Superior temporal gyrus (tissue), 1 donor: ENCODE data around the gene CALHM4.

ENCODE experiments used
- DNase-seq: peaks from one replicate; pipeline ENCODE4 v3.0.0-alpha.2; 2016; ENCODE audit errors: extremely low spot score

Gene CALHM4

DNA sequence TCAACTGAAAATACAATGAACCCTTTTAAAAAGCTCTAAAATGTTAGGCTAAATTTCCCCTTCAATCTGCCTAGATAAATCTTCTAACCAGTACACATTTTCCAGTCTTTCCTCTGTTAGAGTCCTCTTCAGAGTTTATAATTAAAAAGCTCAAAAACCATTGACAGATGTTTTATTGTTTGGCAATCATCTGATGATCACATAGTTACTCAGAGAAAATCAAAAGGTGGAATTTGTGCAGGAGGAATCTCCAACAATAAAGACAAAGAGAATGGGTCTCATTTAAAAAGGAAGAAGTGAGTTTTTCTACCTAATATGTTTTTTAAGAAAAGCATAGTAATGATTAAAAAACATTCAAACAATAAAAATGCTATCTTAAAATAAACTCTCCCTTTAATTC lies 11.1 kb upstream of the CALHM4 start:
- DNase-seq = no peak

DNA sequence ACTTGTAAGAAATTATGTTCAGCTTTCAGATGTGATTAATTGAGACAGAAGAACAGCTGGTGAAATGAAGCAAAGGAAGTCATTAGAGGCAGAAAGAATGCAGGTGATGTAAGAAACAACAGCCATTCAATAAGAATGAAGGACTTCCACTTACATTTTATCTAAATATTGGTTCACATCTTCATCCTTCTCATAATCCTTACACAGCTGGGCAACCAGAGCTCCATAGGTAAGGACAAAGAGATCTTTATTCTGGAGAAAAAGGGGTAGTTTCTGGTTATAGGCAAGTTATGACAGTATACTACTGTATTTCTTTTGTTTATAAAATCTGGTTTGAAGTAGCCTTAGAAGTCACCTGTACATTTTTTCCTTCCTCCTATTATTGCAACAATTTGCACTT lies 10.4 kb upstream of the CALHM4 start:
- no peak for DNase-seq

DNA sequence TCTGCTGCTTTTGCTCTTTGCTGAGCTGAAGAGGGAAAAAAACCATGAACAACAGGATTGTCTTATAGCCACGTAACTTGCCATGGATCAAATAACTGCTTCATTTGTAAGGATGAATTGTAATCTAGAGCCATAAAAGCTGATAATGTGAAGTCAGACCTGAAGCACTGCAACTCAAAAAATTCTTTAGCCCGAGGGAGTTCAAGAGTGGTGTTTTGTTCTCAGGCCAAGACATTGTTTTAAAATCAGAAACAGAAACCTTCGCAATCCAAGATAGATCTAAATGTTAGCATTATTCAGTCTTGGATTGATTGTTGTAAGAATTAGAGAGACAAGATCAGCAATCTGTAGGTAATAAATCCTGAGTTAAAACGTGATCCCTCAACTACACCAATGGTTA lies 7.9 kb upstream of the CALHM4 start, which contains the start of gene TRAPPC3L:
Gene TRAPPC3L, minus strand, starts transcription at position 34 of the 400 bp plus-strand sequence. CDS start 170 bp downstream, outside the sequence.
- no peak for DNase-seq

DNA sequence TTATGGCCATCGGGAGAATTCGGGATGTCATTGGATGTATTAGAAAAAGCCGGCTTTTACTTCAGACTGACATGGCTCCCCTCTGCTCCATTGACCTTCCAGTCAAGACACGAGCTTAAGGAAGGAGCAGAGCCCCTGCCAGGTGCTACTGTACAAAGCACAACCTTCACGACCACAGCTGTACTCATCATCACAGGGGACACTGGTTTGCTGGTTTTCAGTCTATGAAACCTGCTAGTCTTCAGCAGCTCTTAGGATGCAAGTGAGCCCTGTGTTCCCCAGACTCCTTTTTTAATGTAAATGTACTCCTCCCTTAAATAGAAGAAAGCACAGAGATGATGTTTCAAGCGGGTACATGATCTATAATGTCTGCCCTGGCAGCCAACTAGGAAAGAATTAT lies 6.2 kb upstream of the CALHM4 start:
- DNase-seq = no peak

DNA sequence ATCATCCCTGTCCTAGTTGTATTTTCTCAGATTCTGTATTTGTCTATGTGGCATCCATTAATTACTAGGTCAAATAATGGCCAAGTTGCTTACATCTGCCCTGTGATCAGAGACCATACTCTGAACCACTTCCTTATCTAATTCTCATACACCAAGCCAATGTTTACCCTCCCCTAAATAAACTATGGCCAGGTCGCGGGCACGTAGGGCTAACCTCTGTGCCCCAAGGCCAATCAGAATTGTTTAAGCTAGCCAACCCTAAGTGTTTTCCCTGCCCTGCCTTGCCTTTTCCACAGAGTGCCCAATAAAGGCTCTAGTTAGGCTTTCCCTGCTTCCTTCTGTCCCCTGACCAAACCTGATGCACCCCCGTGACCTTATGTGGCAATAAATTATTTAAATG lies 2.8 kb upstream of the CALHM4 start:
- no peak for DNase-seq

DNA sequence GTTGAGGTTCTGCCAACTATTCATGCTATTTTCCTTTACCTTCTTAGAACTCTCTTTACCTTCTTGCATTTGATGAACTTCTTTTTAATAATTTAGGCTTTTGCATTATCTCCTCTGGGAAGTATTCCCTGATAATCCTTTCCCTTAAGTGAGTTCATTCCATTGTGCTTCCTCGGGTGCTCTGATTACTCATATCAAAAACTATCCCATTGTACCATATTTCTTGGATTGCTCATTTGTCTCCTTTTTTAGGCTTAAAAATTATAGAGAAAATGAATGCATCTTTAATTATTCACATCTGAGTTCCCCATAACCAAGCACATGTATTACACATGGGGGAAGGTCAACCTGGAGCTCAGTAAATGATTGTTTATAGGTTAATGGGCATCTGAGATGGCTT lies 2.5 kb downstream of the CALHM4 start:
- DNase-seq = no peak

DNA sequence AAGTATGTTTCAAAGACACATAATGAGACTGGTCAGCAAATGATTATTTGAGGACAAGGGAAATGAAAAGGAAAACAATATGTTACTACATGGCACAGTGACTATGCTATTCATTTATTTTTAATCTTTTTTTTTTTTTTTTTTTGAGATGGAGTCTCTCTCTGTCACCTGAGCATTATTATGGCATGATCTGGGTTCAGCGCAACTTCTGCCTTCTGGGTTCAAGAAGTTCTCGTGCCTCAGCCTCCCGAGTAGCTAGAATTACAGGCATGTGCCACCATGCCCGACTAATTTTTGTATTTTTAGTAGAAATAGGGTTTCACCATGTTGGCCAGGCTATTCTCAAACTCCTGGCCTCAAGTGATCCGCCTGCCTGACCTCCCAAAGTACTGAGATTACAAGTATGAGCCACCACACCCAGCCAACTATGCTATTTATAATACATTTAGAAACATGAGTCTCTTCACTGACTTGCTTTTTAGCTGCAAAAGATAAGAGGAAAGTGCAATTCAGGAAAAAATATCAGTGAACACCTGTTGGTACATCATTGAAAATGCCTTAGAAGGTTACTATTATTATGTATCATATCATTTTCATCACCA lies 3.4 kb downstream of the CALHM4 start:
- no peak for DNase-seq

DNA sequence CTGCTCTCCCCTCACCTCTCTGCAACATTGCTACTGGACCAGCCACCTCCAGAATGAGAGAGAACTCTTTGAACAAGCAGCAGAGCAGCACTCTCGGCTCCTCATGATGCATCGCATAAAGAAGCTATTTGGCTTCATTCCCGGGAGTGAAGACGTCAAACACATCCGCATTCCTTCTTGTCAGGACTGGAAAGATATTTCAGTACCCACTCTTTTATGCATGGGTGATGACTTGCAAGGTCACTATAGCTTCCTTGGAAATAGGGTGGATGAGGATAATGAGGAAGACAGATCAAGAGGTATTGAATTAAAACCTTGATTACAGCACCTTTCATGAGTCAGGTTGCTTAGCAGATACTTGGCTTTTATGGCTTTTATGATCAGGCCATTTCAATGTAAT lies 4.3 kb downstream of the CALHM4 start:
- DNase-seq = no peak

DNA sequence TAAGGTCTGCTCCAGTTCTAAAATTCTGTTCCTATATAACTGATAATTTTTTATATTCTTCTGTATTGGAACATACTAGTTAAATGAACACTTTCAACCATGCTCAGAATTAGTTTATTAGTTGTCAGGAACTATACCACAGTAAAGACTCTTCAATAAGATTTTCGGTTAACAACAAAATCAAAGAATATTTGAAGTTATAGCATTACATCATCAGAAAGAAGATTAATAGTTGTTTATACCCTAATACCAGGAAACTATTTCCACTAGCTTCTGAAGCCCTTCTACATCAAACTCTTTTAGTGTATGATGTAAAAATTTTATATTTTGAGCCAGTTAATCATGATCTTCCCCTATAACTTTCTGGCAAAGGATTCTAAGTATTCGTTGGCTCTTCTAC lies 6.6 kb downstream of the CALHM4 start:
- DNase-seq = no peak

DNA sequence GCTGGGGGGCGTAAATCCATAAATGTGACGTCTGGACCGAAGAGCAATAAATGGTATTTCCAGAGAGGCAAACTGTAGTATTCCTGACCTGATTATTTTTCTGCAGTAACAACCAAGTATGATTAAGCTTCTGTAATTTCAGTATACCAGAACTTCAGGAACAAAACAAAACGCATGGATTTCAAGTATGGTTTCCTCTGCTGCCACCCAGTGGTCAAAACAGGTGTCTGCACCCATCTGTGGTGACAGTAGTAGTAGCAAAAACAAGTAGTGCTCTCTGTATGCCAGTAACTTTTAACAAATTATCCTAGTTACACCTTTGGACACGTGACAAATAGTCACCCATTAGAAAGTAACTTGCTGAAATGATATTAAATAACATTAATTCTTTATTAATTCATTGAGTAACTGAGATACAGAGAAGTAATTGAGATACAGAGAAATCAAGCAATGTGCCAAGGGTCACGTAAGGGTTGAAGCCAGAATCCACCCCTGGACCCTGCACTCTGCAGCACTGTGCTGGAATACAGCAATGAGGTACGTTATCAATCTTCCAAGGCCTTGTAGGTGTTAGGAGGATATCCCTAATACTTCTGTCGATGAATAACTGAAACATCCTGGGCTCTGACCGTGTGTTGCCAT lies 7.9 kb downstream of the CALHM4 start:
- DNase-seq = peak; percentile 96

DNA sequence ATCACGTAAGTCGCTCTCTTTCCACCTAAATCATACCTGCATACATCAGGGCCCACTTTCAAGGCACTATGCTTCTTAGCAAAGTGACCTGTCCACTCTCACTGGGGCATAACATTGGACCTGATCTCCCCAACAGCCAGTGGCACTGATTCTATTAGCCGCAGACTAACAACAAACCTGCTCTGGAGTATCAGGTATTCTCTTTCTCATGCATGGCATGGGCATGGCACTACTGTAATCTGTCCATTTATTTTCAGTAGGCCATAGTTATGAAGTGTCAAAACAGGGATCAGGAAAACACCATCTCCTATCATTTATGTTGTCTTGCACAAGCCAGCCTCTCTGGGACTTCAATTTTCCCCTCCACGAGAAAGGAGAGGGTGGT lies 8.5 kb downstream of the CALHM4 start:
- no peak for DNase-seq

DNA sequence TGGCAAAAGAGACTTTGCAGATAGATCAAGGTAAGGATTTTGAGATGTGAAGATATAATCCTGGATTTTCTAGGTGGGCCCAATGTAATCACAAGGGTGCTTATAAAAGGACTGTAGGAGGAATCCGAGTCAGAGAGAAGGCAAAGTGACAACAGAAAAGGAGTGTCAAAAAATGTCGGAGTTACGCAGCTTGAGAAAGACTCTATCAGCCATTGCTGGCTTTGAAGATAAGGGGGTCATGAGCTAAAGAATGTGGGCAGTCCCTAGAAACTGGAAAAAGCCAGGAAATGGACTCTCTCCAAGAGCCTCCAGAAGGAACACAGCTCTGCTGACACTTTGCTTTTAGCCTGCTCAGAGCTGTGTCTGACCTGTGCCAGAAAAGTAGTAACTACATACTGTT lies 9.1 kb downstream of the CALHM4 start:
- no peak for DNase-seq

DNA sequence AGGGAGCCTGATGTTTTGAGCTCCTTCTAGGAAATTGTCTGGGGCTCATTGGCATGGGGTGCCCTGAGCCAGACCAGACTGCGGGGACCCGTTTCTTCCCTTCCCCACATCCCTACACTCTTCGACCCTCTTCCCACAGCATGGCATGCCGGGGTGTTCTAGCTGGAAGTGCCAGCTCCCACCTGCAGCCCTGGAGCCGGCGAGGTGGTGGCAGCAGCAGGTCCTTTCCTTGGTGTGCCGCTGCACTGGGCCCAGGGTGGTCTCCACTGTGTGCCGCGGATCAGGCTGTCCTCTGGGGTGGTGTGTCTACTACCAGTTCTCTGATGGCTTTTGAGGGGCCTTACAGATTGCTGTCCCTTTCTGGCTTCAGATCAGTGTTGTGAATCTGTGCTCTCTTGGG lies 10.3 kb downstream of the CALHM4 start:
- no peak for DNase-seq

DNA sequence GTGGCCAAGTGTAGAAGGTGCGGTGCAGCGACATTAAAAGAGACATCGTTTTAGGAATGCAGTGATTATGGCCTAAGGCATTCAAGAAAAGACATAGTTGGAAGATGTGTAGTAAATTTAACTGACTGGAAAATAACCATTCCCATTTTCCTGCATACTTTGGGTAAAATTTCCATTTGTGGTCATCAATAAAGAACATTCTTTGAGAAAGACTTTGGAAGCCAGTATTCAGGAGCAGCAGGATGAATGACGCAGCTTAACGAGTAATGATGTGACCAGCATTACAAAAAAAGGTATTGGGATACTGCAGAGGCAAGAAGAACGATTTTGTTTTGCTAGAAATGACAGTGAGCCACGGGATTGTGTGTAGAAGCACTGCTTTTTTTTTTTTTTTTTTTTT lies 10.8 kb downstream of the CALHM4 start:
- DNase-seq = no peak

DNA sequence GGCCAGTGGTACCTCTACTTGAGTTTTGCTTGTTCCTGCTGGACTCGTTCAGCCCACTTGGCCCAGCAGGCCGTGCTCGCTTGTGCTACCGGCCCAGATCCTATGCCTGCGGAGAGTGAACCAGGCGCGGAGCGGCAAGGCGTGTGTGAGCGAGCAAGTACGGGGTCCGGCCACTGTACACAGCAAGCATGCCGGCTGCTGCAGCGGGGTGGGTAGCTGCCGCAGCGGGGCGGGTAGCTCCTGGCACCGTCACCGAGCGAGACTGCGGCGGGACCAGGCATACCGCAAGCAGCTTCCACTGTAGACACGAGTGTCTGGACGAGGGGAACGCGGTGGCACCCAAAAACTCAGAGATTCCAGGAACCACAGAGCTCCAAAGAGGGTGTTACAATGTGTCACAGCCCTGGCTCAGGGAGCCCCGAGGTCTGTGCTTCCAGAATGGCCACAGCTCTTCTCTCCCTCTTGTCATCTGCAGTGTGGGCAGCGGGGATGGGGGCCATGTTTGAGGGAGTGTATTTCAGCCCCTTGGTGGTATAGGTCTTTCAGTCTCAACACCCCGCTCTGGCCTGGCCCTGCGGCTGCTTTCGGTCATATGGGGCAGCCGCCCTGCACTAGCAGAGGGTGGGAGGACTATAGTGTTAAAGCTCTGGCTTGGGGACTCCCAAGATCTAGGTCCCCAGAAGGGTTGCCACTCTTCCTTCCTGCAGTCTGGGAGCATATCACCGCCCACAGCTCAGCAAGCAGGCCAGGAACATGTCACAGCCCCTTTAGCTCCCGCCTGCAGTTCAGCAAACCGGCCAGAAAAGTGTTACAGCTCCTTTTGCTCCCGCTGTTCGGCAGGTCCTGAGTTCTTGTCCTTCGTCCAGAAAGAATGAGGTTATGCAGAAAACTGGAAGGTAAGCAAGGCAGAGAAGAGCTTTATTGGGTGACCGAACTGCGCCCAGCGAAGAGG lies 11.6 kb downstream of the CALHM4 start:
- DNase-seq = no peak

DNA sequence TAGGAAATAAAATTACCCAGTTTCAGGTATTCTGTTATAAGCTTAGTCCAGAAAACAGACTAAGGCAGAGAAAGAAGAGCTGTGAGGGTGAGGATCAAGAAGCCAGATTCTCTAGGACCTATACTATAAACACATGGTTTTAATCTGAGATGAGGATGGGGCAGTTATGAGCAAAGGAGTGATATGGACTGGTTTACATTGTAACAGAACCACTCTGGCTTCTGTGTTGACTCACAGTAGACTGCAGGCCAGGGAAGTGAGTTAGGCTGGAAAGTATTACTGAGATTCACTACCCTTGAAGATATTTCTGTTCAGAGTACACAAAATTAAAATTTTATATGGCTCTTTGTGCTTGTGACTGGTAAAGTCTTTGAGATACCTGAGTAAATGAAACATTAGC lies 14.6 kb downstream of the CALHM4 start:
- no peak for DNase-seq

DNA sequence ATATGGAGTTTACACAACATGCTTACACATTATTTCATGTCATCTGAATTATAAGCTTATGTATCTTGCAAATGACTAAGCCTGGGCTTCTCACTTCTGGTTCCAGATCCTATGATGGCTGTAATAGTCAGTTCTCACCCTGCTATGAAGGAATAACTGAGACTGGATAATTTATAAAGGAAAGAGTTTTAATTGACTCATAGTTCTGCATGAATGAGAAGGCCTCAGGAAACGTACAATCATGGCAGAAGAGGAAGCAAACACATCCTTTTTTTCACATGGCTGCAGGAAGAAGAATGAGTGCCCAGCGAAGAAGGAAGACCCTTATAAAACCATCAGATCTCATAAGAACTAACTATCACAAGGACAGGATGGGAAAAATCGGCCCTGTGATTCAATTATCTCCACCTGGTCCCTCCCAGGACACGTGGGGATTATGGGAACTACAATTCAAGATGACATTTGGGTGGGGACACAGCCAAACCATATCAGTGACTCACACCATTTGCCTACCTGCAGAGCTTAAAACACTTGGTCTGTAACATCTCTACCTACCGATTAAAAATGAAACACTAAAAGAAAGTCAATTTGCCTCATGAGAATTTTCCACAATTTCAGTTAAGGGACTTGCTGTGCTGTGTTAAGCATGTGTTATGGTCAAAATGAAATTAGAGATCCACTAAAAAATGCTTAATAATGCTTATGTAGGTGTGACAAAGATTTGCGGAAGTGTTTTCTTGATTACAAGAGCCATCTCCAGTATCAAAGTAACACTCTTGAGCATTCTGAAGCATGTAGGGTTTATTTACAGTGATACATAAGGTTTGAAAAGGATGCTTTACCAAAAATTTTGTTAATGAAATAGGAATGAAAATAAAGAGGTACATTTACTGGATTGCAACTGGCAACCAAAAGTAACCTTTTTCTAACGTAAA lies 15.5 kb downstream of the CALHM4 start:
- DNase-seq = no peak

DNA sequence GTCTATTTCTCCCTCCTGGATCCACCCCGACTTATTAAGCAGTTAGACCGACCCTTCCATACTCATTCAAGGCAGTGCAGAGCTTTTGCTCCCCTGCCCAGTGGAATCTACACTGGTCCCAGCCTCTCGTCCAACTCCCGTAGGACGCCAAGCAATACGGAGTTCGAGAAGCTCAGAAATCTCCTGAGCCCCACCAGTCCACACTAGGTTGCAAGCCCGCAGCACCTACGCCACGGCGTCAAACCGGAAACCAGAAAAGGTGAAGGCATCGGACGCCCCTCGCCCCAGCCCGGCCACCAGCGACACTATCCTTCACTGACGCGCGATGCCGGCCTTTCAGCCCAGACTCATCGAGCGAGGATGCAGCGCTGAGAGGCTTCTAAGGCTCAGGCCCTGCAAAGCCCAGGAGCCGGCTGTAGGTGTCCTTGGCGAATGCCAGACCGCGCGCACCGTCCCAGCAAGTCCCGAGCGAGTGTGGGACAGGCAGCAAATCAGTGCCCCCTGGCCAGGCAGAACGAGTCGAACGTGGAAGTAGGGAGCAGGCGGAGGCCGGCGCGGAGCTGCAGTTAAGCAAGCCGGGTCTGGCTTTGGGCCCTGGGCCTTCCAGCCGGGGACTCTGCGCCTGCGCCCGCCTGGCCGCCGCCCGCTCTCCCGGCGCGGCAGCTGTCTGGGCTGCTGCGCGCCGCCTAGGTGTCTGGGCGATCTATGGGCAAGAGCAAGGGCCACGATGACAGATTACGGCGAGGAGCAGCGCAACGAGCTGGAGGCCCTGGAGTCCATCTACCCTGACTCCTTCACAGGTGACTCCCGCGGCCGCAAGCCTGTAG lies 17.5 kb downstream of the CALHM4 start, which contains the start of gene RWDD1:
Gene RWDD1, plus strand, starts transcription at position 649 of the 827 bp plus-strand sequence. Its CDS starts 79 bp downstream, at position 728.
- peak; percentile 97 for DNase-seq

DNA sequence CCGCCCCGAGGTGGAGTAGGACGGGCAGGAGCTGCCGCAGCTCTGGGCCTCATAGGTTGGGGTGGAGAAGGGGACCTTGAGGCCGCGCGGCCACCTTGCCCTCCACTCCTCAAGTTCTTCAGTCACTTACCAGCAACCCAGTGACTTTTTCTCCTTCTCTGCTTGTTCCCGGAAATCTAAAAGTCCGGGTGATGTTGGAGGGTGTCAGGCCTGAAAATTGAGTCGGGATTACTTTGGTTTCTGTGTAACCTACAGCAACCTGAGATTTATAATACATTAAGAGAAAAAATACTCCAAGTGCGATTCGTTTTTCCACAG lies 18.1 kb downstream of the CALHM4 start:
- DNase-seq = peak; percentile 20

DNA sequence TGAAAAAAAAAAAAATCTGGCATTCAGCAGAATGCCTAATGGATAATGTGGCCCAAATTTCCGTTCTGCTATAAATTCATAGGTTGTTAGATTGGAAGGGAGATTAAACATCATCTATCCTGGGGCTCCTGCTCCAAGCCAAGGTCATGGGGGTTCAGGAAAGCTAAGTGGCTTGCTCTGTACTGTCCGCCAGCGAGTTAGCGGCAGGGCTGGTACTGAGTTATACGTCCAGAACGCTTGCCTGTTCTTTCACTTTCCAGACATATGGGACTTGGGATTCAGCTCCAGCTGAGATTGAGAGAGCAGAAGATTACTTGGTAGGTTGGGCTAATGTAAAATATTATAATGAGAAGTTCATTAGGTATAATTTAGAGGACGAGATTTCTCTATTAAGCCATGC lies 18.6 kb downstream of the CALHM4 start:
- DNase-seq = no peak

DNA sequence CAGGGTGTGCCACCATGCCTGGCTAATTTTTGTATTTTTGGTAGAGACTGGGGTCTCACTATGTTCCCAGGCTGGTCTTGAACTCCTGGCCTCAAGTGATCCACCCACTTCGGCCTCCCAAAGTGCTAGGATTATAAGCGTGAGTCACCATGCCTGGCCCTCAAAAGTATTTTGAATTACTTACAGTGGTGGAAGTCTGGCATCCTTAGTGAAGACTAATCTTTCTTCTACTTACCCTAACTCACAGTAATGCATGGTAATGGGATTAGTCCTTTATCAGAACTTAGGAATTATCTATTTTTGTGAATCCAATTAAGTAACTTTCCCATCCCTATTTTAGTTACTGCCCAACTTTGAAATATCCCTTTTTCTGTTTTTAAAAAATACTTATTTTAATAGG lies 21.7 kb downstream of the CALHM4 start:
- DNase-seq = no peak
